SK-N-SH treated with all-trans-retinoic acid at 6 μM for 48 hours (cell line): ENCODE data around the gene ACTN4.

Experiments used
- ATAC-seq: fragments of 200-7000 bp; cut with Tn5 transposase; 3 replicates; pipeline ENCODE4 v1.9.1; 2020; ENCODE audit warnings: mild to moderate bottlenecking, moderate library complexity
- ARNTL ChIP-seq: fragments of 450-650 bp; formaldehyde crosslinking; IDR thresholded peaks from 2 replicates; pipeline ENCODE4 v1.5.0; 2020; ENCODE audit warnings: low read depth, mild to moderate bottlenecking, moderate library complexity, borderline replicate concordance
- BACH2 ChIP-seq: fragments of 250-450 bp; sonication (Bioruptor Pico); IDR thresholded peaks from 2 replicates; pipeline ENCODE4 v1.9.0; 2021; ENCODE audit warnings: mild to moderate bottlenecking, borderline replicate concordance
- CSDC2 ChIP-seq: fragments of 250-450 bp; sonication (Bioruptor Pico); IDR thresholded peaks from 2 replicates; pipeline ENCODE4 v1.5.0; 2020; ENCODE audit warnings: mild to moderate bottlenecking, moderate library complexity
- ESRRG ChIP-seq: fragments of 250-450 bp; sonication (Bioruptor Pico); IDR thresholded peaks from 2 replicates; pipeline ENCODE4 v1.6.1; 2021; ENCODE audit warnings: mild to moderate bottlenecking
- GLIS3 ChIP-seq: fragments of 250-450 bp; sonication (Bioruptor Pico); IDR thresholded peaks from 2 replicates; pipeline ENCODE4 v1.5.0; 2020; ENCODE audit warnings: mild to moderate bottlenecking, moderate library complexity
- ISL1 ChIP-seq: fragments of 250-450 bp; sonication (Bioruptor Pico); IDR thresholded peaks from 2 replicates; pipeline ENCODE4 v2.1.2; 2022; ENCODE audit warnings: mild to moderate bottlenecking, moderate library complexity
- PPARA ChIP-seq: fragments of 250-450 bp; sonication (Bioruptor Pico); IDR thresholded peaks from 2 replicates; pipeline ENCODE4 v1.5.0; 2020; ENCODE audit warnings: mild to moderate bottlenecking, borderline replicate concordance
- RARB ChIP-seq: fragments of 250-450 bp; sonication (Bioruptor Pico); IDR thresholded peaks from 2 replicates; pipeline ENCODE4 v1.8.0; 2021; ENCODE audit warnings: mild to moderate bottlenecking, moderate library complexity
- SNAI2 ChIP-seq: fragments of 250-450 bp; sonication (Bioruptor Pico); IDR thresholded peaks from 2 replicates; pipeline ENCODE4 v1.5.0; 2020; ENCODE audit warnings: mild to moderate bottlenecking, moderate library complexity
- TCF4 ChIP-seq: fragments of 250-450 bp; sonication (Bioruptor Pico); IDR thresholded peaks from 2 replicates; pipeline ENCODE4 v1.8.0; 2021; ENCODE audit warnings: mild to moderate bottlenecking, moderate library complexity, borderline replicate concordance
- TOX ChIP-seq: fragments of 250-450 bp; sonication (Bioruptor Pico); IDR thresholded peaks from 2 replicates; pipeline ENCODE4 v1.8.0; 2021; ENCODE audit warnings: mild to moderate bottlenecking, moderate library complexity, borderline replicate concordance
- ZC3H10 ChIP-seq: fragments of 250-450 bp; sonication (Bioruptor Pico); IDR thresholded peaks from 2 replicates; pipeline ENCODE4 v1.5.1; 2021; ENCODE audit warnings: mild to moderate bottlenecking, moderate library complexity
- ZFP3 ChIP-seq: fragments of 250-450 bp; sonication (Bioruptor Pico); IDR thresholded peaks from 2 replicates; pipeline ENCODE4 v1.5.0; 2020; ENCODE audit warnings: mild to moderate bottlenecking, moderate library complexity
- ZFP30 ChIP-seq: fragments of 450-650 bp; formaldehyde crosslinking; IDR thresholded peaks from 2 replicates; pipeline ENCODE4 v1.5.0; 2022; ENCODE audit warnings: mild to moderate bottlenecking, moderate library complexity
- ZNF70 ChIP-seq: fragments of 450-650 bp; formaldehyde crosslinking; IDR thresholded peaks from 2 replicates; pipeline ENCODE4 v1.5.0; 2020; ENCODE audit warnings: mild to moderate bottlenecking, moderate library complexity
- ZNF8 ChIP-seq: fragments of 450-650 bp; formaldehyde crosslinking; IDR thresholded peaks from 2 replicates; pipeline ENCODE4 v1.5.0; 2020; ENCODE audit warnings: mild to moderate bottlenecking, moderate library complexity
- TF ChIP-seq, protein P1 (sequence below): fragments of 250-450 bp; sonication (Bioruptor Pico); IDR thresholded peaks from 2 replicates; pipeline ENCODE4 v1.5.0; 2020; ENCODE audit warnings: mild to moderate bottlenecking, moderate library complexity
- TF ChIP-seq, protein P2 (sequence below): fragments of 250-450 bp; sonication (Bioruptor Pico); IDR thresholded peaks from 2 replicates; pipeline ENCODE4 v1.8.0; 2020; ENCODE audit warnings: mild to moderate bottlenecking, moderate library complexity, borderline replicate concordance
- TF ChIP-seq, protein P3 (sequence below): fragments of 250-450 bp; sonication (Bioruptor Pico); IDR thresholded peaks from 2 replicates; pipeline ENCODE4 v1.5.1; 2020; ENCODE audit warnings: low read depth, mild to moderate bottlenecking, moderate library complexity
- TF ChIP-seq, protein P4 (sequence below): fragments of 250-450 bp; sonication (Bioruptor Pico); IDR thresholded peaks from 2 replicates; pipeline ENCODE4 v1.5.1; 2021; ENCODE audit warnings: mild to moderate bottlenecking, moderate library complexity

ACTN4 gene

DNA sequence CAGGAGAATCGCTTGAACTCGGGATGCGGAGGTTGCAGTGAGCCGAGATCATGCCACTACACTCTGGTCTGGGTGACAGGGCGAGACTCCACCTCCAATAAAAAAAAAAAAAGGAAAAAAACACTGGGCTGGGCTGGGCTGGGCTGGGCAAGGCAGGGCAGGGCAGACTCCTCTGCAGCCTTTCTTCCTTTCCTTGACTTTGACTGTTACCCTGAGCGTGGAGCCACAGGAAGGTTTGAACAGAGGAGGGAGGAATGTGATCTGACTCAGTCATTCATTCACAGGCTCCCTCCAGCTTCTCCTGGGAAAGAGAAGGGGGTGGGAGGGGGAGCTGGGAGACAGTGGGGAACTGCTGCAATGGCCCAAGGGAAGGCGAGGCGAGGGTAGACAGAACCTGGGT, 2.7 kb upstream of the ACTN4 start:
- TF ChIP-seq, protein P1, sequence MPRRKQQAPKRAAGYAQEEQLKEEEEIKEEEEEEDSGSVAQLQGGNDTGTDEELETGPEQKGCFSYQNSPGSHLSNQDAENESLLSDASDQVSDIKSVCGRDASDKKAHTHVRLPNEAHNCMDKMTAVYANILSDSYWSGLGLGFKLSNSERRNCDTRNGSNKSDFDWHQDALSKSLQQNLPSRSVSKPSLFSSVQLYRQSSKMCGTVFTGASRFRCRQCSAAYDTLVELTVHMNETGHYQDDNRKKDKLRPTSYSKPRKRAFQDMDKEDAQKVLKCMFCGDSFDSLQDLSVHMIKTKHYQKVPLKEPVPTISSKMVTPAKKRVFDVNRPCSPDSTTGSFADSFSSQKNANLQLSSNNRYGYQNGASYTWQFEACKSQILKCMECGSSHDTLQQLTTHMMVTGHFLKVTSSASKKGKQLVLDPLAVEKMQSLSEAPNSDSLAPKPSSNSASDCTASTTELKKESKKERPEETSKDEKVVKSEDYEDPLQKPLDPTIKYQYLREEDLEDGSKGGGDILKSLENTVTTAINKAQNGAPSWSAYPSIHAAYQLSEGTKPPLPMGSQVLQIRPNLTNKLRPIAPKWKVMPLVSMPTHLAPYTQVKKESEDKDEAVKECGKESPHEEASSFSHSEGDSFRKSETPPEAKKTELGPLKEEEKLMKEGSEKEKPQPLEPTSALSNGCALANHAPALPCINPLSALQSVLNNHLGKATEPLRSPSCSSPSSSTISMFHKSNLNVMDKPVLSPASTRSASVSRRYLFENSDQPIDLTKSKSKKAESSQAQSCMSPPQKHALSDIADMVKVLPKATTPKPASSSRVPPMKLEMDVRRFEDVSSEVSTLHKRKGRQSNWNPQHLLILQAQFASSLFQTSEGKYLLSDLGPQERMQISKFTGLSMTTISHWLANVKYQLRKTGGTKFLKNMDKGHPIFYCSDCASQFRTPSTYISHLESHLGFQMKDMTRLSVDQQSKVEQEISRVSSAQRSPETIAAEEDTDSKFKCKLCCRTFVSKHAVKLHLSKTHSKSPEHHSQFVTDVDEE (CRISPR knock-in tag): no peak

DNA sequence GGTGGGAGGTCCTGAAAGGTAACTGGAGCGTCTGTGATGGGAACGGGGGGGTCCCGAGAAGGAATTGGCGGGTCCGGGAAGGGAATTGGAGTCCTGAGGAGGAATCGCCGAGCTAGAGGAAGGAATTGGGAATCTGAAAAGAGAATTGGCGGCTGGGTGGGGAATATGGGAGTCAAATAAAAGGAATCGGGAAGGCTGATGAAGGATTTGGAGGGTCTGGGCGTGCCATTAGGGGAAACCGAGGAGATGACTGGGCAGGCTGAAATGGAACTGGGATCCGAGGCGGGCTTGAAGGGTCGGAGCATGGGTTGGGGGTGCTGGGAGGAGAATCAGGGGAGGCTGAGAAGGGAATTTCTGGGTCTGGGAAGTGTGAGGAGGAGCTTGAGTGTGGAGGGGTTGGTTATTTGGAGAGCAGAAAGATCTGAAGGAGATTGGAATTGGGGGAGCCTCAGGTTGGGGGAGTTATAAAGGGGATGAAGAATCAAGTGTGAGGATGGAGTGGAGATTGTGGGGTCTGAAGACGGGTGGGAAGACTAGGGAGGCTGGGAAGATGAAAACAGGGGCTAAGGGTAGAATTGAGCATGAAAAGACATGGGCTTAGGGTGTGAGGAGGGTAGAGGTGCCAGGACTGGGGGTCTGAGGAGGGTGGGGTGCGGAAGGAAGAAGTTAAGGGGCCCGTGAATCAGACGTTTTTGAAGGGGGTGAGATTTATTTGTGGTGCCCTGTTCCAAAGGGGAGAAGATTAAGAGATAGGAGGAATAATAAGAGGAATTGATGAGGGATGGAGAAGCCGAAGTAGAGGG, 718 bp downstream of the ACTN4 start:
- no peak; the same call in 2 of the 3 replicates for ATAC-seq
- TF ChIP-seq ZNF70 (CRISPR knock-in tag) (no peak), PPARA (CRISPR knock-in tag) (no peak), SNAI2 (no peak), ESRRG (CRISPR knock-in tag) (no peak), TOX (no peak), TCF4 (CRISPR knock-in tag) (no peak), ZC3H10 (CRISPR knock-in tag) (no peak)
- TF ChIP-seq, protein P1 (CRISPR knock-in tag): no peak
- TF ChIP-seq, protein P2, sequence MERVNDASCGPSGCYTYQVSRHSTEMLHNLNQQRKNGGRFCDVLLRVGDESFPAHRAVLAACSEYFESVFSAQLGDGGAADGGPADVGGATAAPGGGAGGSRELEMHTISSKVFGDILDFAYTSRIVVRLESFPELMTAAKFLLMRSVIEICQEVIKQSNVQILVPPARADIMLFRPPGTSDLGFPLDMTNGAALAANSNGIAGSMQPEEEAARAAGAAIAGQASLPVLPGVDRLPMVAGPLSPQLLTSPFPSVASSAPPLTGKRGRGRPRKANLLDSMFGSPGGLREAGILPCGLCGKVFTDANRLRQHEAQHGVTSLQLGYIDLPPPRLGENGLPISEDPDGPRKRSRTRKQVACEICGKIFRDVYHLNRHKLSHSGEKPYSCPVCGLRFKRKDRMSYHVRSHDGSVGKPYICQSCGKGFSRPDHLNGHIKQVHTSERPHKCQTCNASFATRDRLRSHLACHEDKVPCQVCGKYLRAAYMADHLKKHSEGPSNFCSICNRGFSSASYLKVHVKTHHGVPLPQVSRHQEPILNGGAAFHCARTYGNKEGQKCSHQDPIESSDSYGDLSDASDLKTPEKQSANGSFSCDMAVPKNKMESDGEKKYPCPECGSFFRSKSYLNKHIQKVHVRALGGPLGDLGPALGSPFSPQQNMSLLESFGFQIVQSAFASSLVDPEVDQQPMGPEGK (CRISPR knock-in tag): no peak

More for the DNA sequence above, 2.7 kb upstream of the ACTN4 start:
- ATAC-seq: no peak

DNA sequence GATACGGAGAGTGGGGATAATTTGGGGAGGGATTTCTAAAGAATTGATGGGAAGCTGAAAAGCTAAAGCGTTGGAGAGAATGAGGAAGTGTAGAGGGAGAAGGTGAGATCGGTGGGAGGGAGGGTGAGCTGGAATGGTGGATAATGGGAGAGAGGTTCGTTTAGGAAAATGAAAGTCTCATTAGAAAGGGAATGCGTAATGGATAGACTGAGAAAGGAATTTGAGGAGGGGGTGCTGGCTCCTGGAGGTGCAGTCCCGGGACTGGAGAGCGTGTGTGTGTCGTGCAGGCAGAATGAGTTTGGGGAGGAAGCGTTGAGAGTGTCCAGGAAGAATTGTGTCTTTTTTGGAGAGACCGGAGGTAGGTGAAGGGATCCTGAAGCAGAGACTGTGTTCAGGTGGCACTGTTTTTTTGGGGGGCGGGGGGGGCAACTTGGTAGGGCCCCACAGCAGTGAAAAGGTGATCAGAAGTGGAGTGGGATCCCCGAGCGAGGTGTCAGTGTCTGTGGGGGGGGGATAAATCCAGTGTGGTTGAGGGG, 1.4 kb downstream of the ACTN4 start:
- no peak for ATAC-seq
- TF ChIP-seq TOX (no peak), ZFP30 (CRISPR knock-in tag) (no peak), ZNF8 (CRISPR knock-in tag) (no peak), SNAI2 (no peak), ISL1 (no peak), CSDC2 (CRISPR knock-in tag) (no peak), RARB (CRISPR knock-in tag) (no peak), GLIS3 (CRISPR knock-in tag) (no peak), BACH2 (no peak), PPARA (CRISPR knock-in tag) (no peak), ZFP3 (no peak), ARNTL (CRISPR knock-in tag) (no peak)
- TF ChIP-seq, protein P1 (CRISPR knock-in tag): no peak
- TF ChIP-seq, protein P2 (CRISPR knock-in tag): no peak
- TF ChIP-seq, protein P3, sequence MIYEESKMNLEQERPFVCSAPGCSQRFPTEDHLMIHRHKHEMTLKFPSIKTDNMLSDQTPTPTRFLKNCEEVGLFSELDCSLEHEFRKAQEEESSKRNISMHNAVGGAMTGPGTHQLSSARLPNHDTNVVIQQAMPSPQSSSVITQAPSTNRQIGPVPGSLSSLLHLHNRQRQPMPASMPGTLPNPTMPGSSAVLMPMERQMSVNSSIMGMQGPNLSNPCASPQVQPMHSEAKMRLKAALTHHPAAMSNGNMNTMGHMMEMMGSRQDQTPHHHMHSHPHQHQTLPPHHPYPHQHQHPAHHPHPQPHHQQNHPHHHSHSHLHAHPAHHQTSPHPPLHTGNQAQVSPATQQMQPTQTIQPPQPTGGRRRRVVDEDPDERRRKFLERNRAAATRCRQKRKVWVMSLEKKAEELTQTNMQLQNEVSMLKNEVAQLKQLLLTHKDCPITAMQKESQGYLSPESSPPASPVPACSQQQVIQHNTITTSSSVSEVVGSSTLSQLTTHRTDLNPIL (CRISPR knock-in tag): no peak
- TF ChIP-seq, protein P4, sequence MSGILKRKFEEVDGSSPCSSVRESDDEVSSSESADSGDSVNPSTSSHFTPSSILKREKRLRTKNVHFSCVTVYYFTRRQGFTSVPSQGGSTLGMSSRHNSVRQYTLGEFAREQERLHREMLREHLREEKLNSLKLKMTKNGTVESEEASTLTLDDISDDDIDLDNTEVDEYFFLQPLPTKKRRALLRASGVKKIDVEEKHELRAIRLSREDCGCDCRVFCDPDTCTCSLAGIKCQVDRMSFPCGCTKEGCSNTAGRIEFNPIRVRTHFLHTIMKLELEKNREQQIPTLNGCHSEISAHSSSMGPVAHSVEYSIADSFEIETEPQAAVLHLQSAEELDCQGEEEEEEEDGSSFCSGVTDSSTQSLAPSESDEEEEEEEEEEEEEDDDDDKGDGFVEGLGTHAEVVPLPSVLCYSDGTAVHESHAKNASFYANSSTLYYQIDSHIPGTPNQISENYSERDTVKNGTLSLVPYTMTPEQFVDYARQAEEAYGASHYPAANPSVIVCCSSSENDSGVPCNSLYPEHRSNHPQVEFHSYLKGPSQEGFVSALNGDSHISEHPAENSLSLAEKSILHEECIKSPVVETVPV (CRISPR knock-in tag): no peak
